Effector CD8-positive, alpha-beta T cell (primary cell): Measurements from ENCODE around the gene SNED1.
"Not testable (repeated sequence)": the region's sequence is repeated elsewhere in the genome, so short reads cannot be mapped to it uniquely, and the experiment has no call there.

ENCODE experiments used
- DNase-seq: peaks from one replicate; lab custom pipeline; 2025; lab: John Stamatoyannopoulos, UW

Gene SNED1

DNA sequence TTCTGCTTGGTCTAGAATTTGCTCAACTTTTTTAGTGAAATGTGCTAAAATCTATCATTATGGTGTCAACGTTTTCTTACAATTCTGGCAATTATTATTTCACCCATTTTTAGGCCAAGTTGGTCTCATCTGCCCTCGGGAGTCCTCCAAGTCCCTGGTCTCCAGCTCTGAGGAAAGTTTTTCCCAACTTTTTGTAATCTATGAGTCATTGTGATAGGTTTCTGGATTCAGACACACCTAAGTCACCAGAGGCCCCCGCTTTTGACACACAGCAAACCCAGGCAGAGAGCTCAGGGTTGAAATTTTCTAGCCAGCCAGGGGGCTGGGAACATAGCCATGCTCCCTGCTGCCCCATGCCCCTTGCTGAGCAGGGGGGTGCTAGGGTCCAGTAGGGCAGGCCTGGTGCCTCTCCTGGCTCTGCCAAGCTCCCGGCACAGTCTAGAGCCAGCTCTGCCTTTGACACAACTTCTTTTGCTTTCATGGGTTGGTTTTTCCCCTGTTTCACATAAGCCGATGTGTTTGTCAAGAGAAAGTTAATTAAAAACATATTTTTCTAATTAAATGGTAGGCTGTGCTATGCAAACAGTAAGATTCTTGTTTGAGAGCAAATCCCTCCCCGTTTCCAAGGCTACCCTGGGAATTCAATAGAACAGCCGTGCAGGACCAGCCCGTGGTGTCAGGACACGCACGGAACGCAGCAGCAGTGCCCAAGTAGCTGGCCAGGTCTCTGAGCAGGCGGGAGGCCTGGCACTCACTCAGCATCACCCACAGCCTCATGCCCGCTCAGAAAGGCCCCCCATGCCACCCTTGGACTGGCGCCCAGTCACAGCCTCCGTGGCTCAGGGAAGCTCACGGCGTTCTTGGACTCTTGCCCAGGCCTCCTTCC is 25.5 kb upstream of the SNED1 start:
- DNase-seq: no peak

DNA sequence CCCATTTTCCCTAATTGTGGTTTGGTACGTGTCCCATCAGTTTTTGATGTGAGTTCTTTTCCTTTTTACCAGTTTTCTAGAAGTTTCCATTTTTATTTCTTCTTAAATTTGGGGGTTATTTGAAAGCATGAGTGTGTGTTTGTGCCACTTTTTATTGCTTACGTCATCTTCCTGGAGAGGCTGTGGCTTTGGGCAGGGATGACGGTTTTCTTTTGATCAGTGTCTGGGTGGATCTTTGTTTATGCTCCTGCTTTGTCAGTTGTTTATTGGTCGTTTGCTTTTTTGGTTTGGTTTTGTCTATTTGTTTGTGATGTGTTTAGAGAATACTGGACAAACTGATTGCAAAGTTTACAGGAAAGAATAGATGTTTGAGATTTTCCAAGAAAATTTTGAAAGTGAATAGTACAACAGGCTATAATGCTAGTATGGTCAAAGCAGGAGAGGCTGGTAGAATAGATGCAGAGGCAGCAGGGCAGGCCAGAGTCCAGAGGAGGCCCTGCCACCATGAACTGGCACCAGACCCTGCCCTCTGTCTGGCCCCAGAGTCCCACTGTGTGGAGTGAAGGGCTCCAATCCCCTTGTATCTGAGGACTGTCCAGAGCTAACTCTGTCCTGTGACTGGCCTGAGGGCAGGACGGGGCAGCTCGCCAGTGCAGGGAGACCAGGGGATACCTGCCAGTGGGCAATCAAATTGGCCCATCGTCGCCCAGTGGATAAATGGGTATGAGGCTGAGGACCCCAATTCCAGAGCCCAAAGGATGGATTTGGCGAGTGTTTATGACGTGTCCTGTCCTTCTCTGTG is 23.4 kb upstream of the SNED1 start:
- no peak for DNase-seq

DNA sequence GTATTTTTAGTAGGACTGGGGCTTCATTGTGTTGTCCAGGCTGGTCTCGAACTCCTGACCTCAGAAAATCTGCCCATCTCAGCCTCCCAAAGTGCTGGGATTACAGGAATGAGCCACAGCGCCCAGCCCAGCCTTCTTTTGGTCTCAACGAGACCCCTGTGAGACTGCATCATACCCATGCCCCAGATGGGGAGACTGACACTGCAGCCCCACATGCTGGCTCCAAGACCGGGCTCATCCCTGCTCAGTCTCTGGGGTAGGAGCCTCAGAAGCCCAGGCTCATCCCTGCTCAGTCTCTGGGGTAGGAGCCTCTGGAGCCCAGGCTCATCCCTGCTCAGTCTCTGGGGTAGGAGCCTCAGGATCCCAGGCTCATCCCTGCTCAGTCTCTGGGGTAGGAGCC is 22.5 kb upstream of the SNED1 start:
- not testable (repeated sequence) for DNase-seq

DNA sequence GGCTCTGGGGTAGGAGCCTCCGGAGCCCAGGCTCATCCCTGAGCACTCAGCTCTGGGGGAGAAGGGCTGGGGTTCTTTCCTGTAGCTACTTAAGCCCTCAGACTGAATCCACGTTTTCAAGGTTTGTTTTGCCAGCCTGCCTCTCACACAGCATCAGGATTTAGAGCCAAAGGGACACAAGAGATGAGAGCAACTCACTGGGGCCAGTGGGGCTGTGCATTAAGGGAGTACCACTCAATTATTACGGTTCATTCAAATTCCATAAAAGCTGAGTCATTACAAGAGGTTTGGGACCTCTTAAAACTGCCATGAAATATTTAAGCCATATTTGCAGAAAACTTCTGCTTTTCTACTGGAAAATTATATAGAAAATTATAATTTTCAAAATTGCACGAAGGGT is 17.1 kb upstream of the SNED1 start:
- DNase-seq: no peak

DNA sequence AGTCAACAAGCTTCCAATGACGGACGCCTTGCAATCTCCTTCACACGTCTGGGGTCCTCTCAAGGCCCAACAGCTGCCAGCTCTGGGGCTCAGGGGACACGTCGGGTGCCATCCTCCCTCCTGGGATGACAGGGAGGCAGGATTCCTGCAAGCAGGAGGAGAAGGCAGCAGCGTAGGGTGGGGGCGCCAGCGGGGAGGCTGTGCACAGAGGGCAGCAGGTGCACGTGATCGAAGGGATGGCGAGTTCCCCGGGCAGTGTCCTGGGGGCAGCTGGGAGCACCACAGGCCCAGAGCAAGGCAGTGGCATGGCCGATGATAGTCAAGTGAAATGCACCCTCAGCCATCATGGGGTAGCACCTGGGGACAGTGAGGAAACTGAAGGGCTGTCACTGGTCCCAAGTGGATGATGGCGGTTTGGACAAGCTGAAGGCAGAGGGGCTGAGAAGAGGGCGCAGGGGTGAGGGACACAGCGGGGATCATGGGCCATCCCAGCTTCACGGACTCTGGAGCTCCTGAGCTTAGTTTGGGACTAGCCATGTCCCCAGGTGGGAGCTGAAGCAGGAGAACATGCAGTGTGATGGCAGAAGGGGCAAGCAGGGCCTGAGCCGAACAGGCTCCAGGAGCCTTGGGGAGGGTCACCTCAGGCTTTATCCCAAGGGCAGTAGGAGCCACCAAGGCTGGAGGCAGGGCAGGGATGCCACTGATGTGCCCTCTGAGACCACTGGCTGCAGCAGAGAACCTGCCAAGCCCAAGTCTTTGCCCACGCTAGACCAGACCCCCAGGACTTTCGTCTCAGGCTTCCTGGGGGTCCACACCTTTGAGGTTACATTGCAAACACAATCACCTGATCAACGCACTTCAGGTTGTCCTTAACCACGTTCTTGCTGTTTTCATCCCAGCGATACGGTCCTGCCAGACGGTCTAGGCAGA is 16.3 kb upstream of the SNED1 start:
- no peak for DNase-seq

DNA sequence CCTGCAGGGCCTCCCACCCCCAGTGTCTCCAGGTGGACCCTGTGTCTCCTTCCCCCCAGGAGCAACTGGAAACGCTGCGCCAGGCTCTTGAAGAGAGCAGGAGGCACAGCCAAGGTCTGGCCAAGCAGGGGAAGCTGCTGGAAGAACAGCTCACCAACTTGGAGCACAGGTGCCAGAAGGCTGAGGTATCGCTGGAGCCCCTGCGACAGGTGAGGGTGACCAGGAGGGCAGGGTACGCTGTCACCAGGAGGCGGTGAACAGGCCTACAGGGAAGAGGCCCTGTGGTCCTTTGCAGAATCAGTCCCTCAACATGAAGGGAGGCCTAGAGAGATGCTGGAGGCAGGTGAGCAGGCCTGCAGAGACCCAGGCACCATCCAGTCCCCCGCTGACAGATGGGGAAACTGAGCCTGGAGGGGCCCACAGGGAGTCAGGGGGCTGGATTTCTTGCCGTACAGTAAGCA is 15.6 kb upstream of the SNED1 start:
- DNase-seq: no peak

DNA sequence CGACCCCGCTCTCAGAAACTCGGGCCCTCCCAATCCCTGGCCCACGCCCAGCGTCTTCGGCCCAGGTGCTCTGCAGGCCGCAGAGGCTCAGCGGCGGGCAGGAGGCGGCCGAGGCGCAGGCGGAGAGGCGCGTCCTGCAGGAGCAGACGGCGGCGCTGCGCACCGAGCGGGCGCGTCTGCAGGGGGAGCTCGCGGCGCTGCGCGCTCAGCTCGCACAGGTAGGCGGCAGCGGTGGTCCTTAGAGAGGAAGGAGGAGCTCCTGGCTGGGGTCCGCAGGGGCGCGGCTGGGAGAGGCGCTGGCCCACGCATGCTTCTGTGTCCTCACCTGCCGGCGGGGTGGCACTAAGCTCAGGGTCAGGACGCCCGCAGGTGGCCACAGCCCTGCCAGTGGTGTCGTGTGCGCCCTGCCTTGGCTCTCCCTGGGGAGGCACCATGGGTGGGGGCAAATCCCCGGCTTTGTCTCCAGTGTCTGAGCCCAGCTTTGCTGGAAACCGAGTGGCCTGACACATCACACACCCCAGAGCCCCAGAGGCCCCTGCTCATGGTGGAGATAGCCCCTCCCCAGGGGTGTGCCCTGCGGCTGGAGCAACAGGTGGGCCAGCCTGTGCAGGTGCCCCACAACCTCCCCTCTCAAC is 14.9 kb upstream of the SNED1 start:
- peak; percentile 32 for DNase-seq

DNA sequence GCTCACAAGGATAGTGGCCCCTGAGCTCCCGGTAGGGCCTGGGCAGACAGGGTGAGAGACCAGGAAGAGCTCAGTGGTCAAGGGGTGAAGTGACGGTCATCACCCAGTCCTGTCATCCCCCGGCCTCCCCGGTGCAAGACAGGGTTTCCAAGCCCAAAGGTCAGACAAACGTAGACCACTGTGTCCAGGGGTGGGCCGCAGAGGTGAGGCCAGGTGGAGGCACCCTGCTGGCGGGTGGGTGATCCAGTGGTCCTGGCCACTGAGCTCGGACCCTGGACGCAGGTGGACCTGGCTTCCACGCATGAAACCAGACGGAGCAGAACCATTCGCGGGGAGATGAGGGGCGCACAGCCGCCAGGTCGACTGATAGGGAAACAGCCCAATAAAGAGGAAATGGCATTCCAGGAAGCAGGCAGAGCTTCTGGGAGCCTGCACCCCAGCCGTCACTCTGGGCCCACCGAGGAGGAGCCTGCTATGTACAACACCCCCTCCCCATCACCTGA is 14.4 kb upstream of the SNED1 start:
- no peak for DNase-seq

DNA sequence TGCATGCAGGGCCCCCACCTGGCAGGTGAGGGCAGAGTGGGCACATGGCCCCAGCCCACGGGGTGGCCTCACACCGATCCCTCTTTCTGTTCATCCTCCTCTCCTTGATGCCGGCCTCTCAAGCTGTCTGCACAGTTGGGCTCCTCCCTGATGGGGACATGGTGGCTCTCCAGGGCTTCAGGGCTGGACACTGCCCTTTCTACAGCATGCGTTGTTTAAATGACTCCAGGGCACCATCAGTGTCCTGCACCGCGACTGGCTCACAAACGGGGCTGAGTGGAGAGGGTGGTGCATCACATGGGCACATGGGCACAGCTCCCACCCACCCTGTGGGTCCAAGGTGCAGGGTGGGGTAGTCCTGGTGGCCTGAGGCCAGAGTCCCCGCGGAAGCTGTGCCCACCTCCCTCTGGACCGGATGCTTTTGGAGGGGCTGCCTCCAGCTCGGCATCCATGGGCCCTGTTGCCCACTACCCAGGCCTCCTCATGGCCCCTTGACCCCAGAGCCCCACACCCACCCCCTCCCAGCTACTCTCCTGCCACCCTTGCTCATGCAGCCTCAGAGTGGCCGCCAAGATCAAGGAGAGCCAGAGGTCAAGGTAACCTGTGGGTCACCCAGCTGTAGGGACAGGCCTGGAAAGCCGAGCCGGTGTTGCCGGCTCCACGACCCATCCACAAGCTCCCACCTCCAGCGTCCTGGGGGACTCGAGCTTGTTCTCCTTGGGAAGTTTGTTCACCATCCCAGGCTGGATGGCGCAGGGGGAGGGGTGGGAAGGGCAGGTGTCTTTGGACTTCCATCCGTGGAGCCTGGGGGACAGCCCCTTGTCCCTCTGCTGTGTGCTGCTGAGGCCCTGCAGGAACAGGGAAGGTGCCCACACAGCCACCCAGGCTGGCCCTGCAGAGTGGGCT is 12.3 kb upstream of the SNED1 start:
- no peak for DNase-seq

DNA sequence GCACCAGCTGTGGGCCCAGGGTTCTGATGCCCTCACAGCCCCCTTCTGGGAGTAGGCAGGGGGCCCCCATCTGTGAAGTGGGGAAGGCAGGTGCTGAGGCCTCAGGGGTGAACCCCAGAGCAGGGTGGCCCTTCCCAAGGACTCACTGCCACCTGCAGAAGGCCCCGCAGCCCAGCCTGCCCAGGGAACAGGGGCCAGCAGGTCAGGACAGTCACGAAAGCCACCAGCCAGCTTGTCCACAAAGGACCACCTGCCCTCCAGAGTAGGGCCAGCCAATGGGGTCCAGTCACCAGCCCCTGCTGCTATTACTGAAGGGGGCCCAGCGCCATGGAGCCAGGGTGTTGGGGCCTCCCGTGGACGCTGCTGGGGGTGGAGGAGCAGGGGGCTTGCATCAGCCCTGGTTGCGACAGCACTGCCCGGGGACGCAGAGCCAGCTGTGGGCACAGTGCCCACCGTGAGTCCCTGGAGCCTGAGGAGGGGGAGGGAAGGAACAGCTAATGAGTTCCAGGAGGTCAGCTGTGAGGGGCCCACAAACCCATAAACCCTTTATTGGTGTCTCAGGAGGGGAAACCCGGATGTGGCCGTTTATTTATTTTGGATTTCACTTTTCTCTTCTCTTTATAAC is 11.5 kb upstream of the SNED1 start:
- DNase-seq: no peak

DNA sequence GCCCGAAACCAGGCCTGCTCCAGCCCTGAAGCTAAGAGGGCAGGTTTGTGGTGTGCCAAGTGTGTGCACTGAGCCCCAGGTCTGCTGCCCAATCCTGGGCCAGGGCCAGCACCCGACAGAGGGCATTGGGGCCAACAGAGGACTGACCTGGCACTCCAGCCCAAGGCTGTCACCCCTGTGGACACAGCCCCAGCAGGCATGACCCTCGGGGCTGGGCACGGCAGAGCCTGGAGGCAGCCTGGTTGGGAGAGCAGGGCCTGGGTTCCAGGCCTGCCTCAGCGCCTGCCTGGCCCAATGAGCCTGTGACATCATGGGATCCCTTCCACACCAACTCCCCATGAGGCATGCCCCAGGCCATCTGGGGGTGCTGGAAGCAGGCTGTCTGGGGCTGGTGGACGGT is 10.8 kb upstream of the SNED1 start:
- DNase-seq: no peak

DNA sequence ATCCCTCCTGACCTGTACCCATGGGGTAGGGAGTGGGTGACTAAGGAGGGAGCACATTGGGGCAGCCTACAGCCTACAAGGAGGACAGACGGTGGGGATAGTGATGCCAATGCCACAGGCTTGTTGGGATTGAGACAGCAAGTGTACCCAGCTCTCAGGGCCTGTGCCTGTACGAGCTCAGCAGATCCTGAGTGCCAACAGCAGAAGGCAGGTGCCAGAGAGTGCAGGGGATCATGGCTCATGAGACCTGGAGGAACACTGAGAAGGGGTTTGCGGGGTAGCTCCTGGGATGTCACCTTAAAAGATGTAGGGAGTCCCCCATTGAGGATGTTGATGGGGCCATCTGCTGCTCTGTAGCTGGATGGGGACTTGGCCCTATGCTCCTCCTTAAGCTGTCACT is 10.3 kb upstream of the SNED1 start:
- DNase-seq: no peak

DNA sequence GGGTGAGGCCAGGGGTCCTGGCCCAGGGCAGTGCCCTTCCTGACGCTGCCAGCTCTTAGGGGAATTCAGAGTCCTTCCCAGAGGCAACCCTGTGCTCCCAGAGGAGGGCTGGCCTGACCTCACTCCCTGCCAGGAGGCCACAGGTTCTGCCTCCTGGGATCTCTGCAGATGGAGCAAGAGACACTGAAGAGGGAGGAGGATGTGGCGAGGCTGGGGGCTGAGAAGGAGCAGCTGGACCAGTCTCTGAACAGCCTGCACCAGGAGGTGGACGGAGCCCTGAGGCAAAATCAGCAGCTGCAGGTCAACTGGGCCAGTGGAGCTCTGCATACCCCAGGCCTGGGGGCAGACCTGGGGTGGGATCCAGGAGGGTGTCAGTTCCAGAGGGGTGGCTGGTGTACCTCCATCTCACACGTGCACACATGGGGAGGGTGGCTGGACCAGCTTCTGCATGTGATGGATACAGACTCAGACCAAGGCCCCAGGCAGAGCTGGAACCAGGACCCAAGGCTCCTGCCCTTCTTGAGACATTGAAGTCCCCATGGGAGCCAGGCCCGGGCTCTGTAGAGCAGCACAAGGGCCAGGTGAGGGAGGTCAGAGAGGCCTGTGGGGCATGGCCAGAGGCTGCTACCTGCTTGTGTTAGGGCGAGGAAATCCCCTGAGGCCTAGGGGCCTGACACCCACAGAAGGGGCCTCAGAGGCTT is 9.7 kb upstream of the SNED1 start:
- DNase-seq: no peak

DNA sequence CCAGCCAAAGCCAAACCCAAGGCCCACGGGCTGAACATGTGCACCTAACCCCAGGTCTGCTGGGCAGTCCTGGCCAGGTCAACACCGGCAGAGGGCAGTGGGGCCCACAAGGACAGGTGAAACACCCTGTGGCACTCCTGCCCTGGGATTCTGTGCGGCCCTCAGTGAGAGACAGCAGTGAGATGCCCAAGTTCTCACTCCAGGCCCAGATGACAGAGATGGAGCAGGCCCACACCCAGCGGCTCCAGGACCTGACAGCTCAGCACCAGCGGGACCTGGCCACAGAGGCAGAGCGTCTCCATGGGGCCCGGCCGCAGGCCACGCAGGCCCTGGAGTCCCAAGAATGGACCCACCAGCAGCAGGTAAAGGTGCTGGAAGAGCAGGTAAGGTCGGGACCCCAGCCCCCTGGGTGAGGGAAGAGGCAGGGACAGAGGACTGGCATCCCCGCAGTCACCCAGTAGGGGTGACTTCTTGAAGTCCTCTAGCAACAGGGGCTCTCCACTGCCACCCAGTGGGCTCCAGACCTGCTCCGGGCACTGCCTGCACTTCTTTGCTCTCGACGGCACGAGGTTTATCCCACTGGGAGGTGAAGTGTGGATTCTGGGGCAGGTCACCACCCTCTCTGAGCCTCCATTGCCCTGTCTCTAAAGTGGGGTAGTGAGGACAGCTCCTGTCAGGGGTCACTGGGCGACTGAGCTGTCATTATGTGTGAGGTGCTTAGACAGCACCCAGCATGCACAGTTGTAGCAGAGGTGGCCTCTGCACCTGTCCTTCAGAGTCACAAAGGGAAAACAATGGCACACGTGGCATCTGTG is 8.8 kb upstream of the SNED1 start:
- DNase-seq: no peak

DNA sequence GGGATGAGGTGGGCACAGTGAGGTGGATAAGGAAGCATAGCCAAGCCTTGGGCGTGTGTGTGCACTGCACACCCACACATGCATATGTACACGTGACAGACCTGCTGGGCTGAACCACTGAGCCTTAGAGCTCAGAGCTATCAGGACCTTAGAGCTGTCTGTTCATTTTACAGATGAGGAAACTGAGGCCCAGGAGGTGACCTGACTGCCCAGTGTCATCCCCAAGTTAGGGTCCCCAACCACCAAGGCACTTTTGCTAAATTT is 8.2 kb upstream of the SNED1 start:
- DNase-seq: no peak

DNA sequence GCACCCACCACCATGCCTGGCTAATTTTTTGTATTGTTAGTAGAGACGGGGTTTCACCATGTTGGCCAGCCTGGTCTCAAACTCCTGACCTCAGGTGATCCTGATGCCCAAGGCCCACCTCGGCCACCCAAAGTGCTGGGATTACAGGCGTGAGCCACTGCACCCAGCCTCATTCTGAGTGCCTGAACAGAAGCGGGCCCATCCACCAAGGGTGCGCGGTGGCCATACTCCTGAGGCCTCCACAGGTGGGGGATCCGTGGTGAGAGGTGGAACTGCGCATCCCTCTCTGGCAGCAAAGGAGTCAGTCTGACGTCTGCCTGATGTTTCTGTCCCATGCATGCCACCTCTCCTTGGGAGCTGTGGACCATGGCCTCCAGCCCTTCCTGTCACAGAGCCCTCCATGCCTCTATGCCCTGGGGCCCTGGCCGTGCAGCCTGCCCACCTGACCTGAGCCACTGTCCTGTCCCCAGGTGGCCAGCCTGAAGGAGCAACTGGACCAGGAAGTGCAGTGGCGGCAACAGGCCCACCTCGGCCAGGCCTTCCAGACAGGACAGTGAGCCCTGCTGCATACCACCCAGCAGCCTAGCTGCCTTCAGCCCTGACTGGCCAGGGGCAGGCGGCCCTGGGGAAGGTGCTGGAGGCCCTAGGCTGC is 7.6 kb upstream of the SNED1 start:
- DNase-seq: no peak

DNA sequence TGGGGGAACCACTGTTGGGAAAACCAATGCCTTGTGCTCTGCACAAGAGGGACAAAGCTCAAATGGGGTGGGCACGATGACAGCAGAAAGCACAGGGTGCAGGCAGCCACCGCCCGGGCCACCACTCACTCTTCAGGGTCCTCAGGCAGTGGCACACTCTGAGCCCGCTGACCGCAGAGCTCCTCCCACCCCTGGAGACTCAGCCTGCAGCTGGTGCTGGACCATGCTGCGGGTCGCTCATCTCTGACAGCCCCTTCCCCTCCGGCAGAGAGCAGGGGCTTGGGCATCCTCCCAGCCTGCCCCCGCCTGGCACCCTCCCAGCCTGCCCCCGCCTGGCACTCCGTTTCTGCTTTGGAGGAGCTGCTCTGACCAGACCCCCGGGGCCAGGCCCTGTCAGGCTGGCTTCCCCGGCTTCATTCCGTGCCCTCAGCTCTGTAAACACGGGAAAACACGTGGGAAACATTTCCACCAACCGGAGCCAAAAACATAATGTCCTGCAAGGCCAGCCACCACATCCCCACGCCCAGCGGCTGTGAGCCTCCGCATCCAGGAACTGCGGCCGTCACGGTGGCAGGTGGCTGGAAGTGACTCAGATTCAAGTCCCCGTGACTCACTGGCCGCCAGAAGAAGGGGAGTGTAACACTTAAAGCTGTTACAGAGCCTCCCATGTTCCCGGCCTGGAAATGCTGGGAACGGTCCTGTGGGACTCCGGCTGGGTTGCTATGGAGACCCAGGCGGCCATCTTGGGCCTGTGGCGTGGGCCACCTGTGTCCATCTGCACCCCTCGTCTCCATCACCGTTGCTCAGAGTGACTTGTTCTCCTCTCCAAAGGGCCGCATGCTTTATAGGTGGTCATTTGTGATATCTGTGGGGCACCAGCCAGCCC is 6.8 kb upstream of the SNED1 start:
- no peak for DNase-seq
